ENCODE data around the gene CCDC148.
A peak's percentile ranks its signal among the peaks of the same experiment; 100 is the strongest.

Gene CCDC148

GRCh38 chr2:158202161-158202815, 254.3 kb downstream of the CCDC148 start:
- no peak for DNase-seq

- no peak for DNase-seq
These were observed 256.5 kb downstream of the CCDC148 start for GRCh38 chr2:158199928-158200650.

- DNase-seq: no peak
These were observed 258.6 kb downstream of the CCDC148 start for GRCh38 chr2:158197940-158198339.

- DNase-seq: peak in 1 of 2 experiments; percentile 6
These were observed 262.3 kb downstream of the CCDC148 start for GRCh38 chr2:158194229-158194628.

- DNase-seq: no peak
These were observed 263.8 kb downstream of the CCDC148 start for GRCh38 chr2:158192515-158193443.

GRCh38 chr2:158191076-158191895, 265.3 kb downstream of the CCDC148 start:
- DNase-seq: no peak

GRCh38 chr2:158189526-158189925, 267.0 kb downstream of the CCDC148 start:
- no peak for DNase-seq

GRCh38 chr2:158187908-158188307, 268.6 kb downstream of the CCDC148 start:
- DNase-seq: no peak

- DNase-seq: no peak
These were observed 271.8 kb downstream of the CCDC148 start for GRCh38 chr2:158184556-158185343.

- no peak for DNase-seq
These were observed 272.6 kb downstream of the CCDC148 start for GRCh38 chr2:158184001-158184400.

GRCh38 chr2:158182676-158183295, 273.8 kb downstream of the CCDC148 start:
- DNase-seq: no peak

- DNase-seq: no peak
These were observed 275.4 kb downstream of the CCDC148 start for GRCh38 chr2:158181171-158181570.

GRCh38 chr2:158179660-158180059, 276.9 kb downstream of the CCDC148 start:
- peak in 1 of 2 experiments; percentile 37 for DNase-seq

- DNase-seq: no peak
These were observed 277.9 kb downstream of the CCDC148 start for GRCh38 chr2:158178646-158179045.

- no peak for DNase-seq
These were observed 281.6 kb downstream of the CCDC148 start for GRCh38 chr2:158174956-158175355.

GRCh38 chr2:158174495-158174894, 282.1 kb downstream of the CCDC148 start:
- DNase-seq: no peak

GRCh38 chr2:158172719-158173118, 283.8 kb downstream of the CCDC148 start:
- DNase-seq: no peak

- no peak for DNase-seq
These were observed 302.0 kb downstream of the CCDC148 start for GRCh38 chr2:158154596-158154995.

- DNase-seq: no peak
These were observed 303.1 kb downstream of the CCDC148 start for GRCh38 chr2:158153270-158154015.

- DNase-seq: peak in 1 of 2 experiments; percentile 7
These were observed 311.5 kb downstream of the CCDC148 start for GRCh38 chr2:158144914-158145625.
